IPS DF 4.7 (cell line): ENCODE data around the gene CAMKK1.
"Not testable (repeated sequence)": the region's sequence is repeated elsewhere in the genome, so short reads cannot be mapped to it uniquely, and the experiment has no call there.

Experiments
- DNase-seq: peaks from one replicate; pipeline ENCODE4 v3.0.0-alpha.2; 2013; ENCODE audit warnings: low spot score; ENCODE audit errors: extremely low read depth

The CAMKK1 gene

GRCh38 chr17:3879591-3880417, 13.0 kb downstream of the CAMKK1 start:
- DNase-seq = no peak

DNA sequence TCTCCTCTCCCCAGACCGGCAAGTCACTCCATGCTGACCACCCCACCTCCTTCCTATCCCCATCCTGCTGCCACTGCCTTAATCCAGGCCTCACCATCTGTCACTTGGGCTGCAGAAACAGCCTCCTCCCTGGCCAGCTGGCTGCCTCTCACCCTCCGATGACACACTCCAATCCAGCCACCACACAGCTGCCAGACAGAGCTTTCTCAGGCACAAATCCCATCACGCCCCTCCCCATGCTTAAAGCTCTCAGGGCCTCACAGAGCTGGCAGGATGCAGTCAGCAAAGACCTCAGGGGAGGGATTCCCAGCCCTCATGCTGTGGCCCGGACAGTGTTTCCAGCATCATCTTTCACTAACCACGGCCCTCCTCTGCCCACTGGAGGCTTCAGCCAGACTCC, 13.7 kb downstream of the CAMKK1 start:
- no peak for DNase-seq

GRCh38 chr17:3877220-3877619, 15.6 kb downstream of the CAMKK1 start:
- DNase-seq = no peak

DNA sequence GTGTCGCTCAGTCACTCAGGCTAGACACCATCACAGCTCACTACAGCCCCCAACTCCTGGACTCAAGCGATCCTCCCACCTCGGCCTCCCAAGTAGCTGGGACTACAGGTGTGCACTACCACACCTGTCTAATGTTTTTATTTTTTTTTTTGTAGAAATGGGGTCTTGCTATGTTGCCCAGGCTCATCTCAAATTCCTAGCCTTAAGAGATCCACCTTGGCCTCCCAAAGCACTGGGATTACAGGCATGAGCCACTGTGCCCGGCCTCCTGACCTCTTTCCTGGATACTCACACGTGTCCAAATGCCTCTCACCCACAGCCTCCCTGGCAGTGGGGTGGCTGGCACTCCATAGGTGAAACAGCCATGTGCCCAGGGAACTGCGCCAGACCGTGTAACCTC, 17.5 kb downstream of the CAMKK1 start:
- no peak for DNase-seq

DNA sequence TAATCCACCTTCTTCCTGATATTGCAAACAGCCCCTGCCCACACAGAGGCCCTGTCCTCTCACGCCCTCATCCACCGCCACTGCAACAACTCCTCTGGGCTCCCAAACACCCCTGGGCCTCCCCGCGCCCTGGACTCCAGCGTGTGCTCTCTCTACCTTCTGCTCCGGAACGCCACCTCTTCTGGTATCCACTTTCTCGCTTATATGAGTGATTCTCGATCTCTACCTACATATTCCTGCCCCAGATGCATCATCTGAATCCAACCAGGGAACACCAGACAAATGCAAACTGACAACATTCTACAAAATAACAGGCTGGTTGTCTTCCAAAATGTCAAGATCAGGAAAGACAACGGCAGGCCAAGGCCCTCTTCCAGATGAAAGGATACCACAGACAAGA, 19.0 kb downstream of the CAMKK1 start:
- no peak for DNase-seq

- DNase-seq = no peak
Measured at GRCh38 chr17:3870871-3871306, 22.0 kb downstream of the CAMKK1 start.

DNA sequence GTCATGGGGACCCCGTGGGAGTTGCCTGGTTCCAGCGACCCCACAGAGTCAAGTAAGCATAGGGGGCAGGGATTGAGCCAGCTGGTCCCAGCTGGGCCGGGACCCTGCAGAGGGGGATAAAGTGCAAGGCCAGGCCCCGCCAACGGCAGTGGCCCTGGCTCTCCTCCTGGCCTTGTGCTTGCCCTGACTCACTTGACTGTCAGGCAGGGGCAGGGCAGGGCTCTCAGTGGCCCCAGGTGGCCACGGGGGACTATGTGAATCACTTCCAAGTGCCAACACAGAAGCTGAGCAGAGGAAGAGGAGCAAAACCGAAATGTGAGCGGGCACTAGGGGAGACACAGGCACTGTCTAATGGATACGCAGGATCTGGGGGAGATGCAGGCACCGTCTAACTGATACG, 25.2 kb downstream of the CAMKK1 start:
- DNase-seq = no peak

GRCh38 chr17:3867106-3867505, 25.7 kb downstream of the CAMKK1 start:
- DNase-seq = no peak

DNA sequence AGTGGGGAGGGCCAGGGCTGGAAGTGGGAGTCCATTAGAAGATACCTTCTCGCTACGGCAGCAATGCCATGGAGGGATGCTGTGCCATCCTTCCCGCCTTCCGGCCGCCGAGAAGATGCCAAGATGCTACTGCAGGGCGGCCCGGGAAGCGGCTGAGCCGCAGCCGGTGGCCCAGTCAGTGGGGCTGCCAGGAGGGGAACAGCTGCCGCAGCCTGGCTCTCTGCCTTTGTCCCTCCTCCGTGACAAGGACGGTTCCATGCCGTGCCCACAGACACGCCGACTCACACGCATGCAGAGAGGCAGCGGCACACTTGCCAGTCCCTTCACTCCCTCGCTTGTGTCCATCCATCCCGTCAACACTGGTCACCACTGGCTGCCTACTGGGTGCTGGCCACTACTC, 26.6 kb downstream of the CAMKK1 start:
- DNase-seq = no peak

- DNase-seq = no peak
Measured at GRCh38 chr17:3865176-3865575, 27.7 kb downstream of the CAMKK1 start.

- DNase-seq = no peak
Measured at GRCh38 chr17:3864534-3864933, 28.3 kb downstream of the CAMKK1 start.

DNA sequence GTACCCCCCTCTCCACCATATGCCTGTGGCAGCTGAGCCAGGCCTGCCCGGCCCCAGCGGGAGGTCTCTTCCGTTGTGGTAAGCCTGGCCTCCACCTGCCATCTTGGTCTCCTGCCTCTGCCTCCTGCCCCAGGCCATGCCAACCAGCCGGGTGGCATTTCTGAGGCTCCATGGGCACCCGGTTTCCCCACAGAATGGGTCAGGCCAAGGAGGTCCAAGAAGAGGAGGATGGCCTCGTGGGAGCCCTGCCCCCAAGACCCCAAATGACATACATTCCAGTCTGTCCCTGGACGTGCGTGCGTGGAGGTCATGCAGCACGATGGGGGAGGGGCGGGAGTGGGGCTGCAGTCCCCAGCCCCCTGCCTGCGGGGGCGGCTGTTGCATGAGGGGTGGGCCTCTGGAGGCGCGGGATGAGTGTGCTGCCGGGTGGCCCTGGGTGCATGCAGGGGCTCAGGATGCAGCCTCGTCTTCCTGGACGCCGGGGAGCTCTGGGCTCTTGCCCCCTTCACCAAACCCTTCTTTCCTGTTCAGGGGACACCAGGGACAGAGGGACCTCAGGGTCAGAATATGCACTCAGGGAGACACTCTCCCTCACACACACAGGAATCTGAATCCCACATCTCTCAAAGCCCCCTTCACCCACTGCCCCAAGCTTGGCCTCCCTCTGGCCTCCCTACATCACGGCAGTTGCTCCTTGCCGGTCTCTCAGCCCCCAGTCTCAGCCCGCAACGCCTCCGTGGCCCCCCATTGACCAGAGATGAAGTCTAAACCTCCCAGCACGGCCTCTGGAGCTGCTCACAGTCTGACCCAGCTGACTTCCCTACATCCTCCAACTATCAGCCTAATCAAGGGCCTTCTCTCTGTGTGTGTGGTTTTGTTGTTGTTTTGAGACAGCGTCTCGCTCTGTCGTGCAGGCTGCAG, 30.8 kb downstream of the CAMKK1 start:
- DNase-seq = no peak

DNA sequence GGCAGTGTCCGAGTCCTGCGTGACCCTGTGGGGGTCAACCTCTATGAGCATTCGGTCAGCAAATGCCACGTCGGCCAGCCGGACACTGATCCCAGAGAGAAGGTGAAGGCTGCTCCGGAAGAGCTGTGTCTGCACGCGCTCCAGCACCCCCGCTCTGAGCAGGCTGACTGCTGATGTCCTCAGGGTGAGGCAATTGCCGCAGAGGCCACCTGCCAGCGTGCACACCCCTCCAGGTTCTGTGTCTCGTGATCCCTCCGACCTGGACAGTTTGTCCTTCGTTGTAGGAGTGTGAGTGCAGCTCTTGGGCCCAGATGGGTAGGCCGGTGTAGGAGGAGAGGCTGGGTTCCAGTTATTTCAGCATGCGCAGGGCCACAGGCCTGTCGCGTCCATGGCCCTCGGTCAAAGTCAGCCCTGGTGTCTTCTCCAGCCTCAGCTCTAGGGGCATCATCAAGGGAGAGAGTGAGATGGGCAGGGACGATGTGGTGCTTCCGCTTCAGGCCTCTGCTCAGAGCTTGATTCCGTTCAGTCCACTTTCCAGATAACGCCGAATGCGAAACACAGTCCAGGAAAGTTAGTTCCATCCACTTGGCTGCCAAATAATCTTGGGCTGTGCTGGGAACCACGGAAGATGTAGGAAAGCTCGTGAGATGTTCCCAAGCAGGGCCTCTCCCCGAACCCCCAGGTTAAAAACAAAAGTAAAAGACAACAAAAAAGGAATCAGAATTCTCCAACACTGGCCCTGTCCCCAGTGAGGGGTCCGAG, 31.7 kb downstream of the CAMKK1 start:
- DNase-seq = no peak

DNA sequence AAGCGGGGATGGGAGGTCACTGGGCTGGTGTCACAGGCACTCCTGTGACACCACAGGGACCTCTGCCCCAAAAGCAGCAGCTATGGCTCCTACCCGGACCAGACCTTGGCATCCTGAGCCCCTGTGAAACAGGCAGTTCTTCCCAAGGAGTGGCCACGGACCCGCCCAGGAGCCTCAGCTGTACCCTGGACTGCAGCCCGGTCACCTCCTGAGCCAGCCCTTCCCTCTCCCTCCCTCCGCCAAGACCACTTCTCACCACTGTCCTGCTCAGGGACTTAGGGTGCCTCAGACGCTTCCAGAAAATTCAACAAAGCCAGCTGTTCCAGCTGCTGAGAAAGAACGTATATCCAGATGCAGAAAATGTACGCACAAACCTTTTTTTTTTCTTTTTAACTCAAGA, 32.9 kb downstream of the CAMKK1 start:
- no peak for DNase-seq

DNA sequence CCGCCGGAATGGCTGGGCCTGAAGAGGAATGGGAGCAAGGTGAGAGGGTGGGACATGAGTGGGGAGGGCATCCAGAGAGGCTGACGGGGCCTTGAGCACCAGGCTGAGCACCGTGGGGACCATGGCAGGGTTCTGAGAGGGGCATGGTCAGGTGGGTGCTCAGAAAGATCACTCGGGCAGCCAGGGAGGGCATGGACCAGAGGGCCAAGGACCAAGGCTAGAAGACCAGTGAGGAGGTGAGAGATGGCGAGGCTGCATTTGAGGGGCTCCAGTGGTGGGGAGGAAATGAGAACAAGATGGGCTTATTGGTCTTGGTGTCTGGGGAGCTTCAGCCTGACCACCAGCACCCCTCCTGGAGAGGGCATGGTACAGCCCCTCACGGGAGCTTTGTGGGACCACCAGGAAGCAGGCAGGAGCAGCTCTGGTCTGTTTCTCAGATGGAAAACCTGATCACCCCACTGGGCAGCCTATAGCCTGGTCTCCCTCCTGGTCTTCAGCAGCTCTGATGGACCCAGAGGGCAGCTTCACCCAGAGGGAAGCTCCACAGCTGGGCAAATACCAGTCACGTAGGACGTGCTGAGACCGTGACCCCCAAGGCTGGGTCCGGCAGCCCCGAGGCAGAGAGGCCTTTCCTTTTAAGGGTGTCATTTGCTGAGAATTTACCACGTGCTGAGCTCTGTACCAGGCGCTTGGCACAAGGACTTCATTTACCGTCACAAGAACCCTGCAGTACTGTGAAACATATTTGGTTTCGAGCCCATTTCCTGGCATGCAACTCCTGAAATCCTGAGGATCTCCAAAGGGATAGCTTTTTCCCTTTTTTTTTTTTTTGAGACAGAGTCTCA, 35.4 kb downstream of the CAMKK1 start:
- DNase-seq = no peak

- not testable (repeated sequence) for DNase-seq
Measured at GRCh38 chr17:3854204-3854603, 38.6 kb downstream of the CAMKK1 start.

GRCh38 chr17:3852561-3852960, 40.3 kb downstream of the CAMKK1 start:
- no peak for DNase-seq

DNA sequence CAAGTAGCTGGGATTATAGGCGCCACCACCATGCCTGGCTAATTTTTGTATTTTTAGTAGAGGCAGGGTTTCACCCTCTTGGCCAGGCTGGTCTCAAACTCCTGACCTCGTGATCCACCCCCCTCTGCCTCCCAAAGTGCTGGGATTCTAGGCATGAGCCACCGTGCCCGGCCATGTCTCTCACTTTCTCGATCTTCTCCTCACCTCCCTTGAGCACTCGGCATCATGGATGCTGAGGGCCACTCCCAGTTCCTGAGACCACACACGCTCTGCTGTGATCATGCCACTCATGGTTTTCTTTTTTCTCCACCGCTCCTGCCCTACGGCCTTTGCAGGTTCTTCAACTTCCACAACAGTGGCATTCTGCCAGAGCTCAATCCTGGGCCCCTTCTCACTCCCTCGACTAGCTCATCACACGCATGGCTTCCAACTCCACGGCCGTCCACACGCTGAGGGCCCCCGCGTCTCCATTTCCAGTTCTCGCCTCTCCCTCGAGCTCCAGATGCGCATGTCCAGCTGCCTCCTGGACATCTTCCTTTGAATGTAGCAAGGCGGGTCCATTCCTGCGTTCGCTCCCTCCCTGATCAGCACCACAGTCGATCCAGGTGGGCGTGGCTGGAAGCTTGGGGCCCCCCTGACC, 41.3 kb downstream of the CAMKK1 start:
- no peak for DNase-seq

DNA sequence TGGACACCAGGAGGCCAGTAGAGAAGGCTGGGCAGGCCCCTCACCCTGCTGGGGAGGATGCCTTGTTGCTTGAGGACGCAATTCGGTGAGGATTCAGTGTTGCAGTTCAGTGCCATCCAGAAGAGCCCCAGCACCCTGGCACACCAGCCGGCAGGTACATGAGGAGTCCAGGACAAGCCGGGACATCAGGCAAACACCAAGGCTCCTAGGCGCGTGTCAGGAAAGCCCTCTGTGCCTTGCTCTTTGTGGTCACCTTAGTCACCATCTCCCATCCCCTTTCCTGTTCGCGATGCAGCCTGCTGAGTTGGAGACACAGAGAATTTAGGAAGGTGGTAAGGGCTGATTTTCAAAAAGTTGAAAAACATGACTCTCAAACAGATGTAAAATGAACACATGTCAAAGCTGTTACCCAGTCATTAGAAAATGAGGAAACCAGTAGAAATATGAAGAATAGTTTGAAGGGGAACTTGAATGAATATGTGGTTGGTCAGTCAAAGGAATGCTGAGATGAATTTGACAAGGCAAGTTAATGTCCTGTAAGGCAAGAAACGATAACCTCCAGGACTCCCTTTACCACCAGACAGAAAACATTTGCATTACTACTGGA, 44.5 kb downstream of the CAMKK1 start:
- no peak for DNase-seq

- no peak for DNase-seq
Measured at GRCh38 chr17:3847165-3847670, 45.6 kb downstream of the CAMKK1 start.
